ENCODE data around the gene EIF4G3.

Gene EIF4G3

GRCh38 chr1:20999525-21000244 is 177.0 kb downstream of the EIF4G3 start:
- H3K4me3 ChIP-seq (ENCODE audit: low read length): no peak overlapping the region
- H3K9me3 ChIP-seq (ENCODE audit: insufficient read depth, low read depth, low read length): no peaks in the 10 kb centered on the region
- no peaks in the 10 kb centered on the region for H3K27me3 ChIP-seq (ENCODE audit: insufficient read depth, low read length)
- no peak overlapping the region for H3K27ac ChIP-seq (ENCODE audit: low read length)
- no peaks in the 10 kb centered on the region; the same call in 1 of the 2 replicates for H3K4me1 ChIP-seq (ENCODE audit: insufficient read depth, low read length)
- no peak overlapping the region for H3K9ac ChIP-seq (ENCODE audit: low read depth, low read length)
- H3K36me3 ChIP-seq (ENCODE audit: insufficient read depth, low read depth, low read length): 0 out of 2 replicates have a peak, but pooled peaks cover 8% of the 10 kb centered on the region

- Histone ChIP-seq H3K27ac (ENCODE audit: low read length) (no peak overlapping the region), H3K9me3 (ENCODE audit: insufficient read depth, low read depth, low read length) (no peaks in the 10 kb centered on the region), H3K9ac (ENCODE audit: low read depth, low read length) (no peak overlapping the region), H3K4me1 (ENCODE audit: insufficient read depth, low read length) (peaks cover 3% of the 10 kb centered on the region), H3K4me3 (ENCODE audit: low read length) (no peak overlapping the region), H3K27me3 (ENCODE audit: insufficient read depth, low read length) (no peaks in the 10 kb centered on the region), H3K36me3 (ENCODE audit: insufficient read depth, low read depth, low read length) (0 out of 2 replicates have a peak, but pooled peaks cover 8% of the 10 kb centered on the region)
Observed at GRCh38 chr1:20998826-20999225, 177.9 kb downstream of the EIF4G3 start.

GRCh38 chr1:20997602-20998224 is 179.0 kb downstream of the EIF4G3 start:
- Histone ChIP-seq H3K4me3 (ENCODE audit: low read length) (no peak overlapping the region), H3K9ac (ENCODE audit: low read depth, low read length) (no peak overlapping the region), H3K27me3 (ENCODE audit: insufficient read depth, low read length) (no peaks in the 10 kb centered on the region), H3K36me3 (ENCODE audit: insufficient read depth, low read depth, low read length) (0 out of 2 replicates have a peak, but pooled peaks cover 8% of the 10 kb centered on the region), H3K4me1 (ENCODE audit: insufficient read depth, low read length) (peaks cover 8% of the 10 kb centered on the region), H3K9me3 (ENCODE audit: insufficient read depth, low read depth, low read length) (no peaks in the 10 kb centered on the region), H3K27ac (ENCODE audit: low read length) (no peak overlapping the region)

GRCh38 chr1:20996554-20996953 is 180.1 kb downstream of the EIF4G3 start:
- no peak overlapping the region for H3K4me3 ChIP-seq (ENCODE audit: low read length)
- H3K4me1 ChIP-seq (ENCODE audit: insufficient read depth, low read length): peaks cover 12% of the 10 kb centered on the region
- H3K27me3 ChIP-seq (ENCODE audit: insufficient read depth, low read length): no peaks in the 10 kb centered on the region
- no peak overlapping the region for H3K27ac ChIP-seq (ENCODE audit: low read length)
- H3K36me3 ChIP-seq (ENCODE audit: insufficient read depth, low read depth, low read length): 0 out of 2 replicates have a peak, but pooled peaks cover 8% of the 10 kb centered on the region
- H3K9me3 ChIP-seq (ENCODE audit: insufficient read depth, low read depth, low read length): no peaks in the 10 kb centered on the region
- no peak overlapping the region for H3K9ac ChIP-seq (ENCODE audit: low read depth, low read length)

GRCh38 chr1:20993716-20994575 is 182.8 kb downstream of the EIF4G3 start:
- Histone ChIP-seq H3K27me3 (ENCODE audit: insufficient read depth, low read length) (no peaks in the 10 kb centered on the region), H3K27ac (ENCODE audit: low read length) (no peak overlapping the region), H3K9ac (ENCODE audit: low read depth, low read length) (no peak overlapping the region), H3K4me3 (ENCODE audit: low read length) (no peak overlapping the region), H3K9me3 (ENCODE audit: insufficient read depth, low read depth, low read length) (no peaks in the 10 kb centered on the region), H3K4me1 (ENCODE audit: insufficient read depth, low read length) (peaks cover 12% of the 10 kb centered on the region), H3K36me3 (ENCODE audit: insufficient read depth, low read depth, low read length) (no peaks in the 10 kb centered on the region)

- Histone ChIP-seq H3K9me3 (ENCODE audit: insufficient read depth, low read depth, low read length) (no peaks in the 10 kb centered on the region), H3K36me3 (ENCODE audit: insufficient read depth, low read depth, low read length) (no peaks in the 10 kb centered on the region), H3K9ac (ENCODE audit: low read depth, low read length) (no peak overlapping the region), H3K27me3 (ENCODE audit: insufficient read depth, low read length) (no peaks in the 10 kb centered on the region), H3K27ac (ENCODE audit: low read length) (no peak overlapping the region), H3K4me3 (ENCODE audit: low read length) (no peak overlapping the region), H3K4me1 (ENCODE audit: insufficient read depth, low read length) (peaks cover 12% of the 10 kb centered on the region)
Observed at GRCh38 chr1:20992322-20993056, 184.2 kb downstream of the EIF4G3 start.

- Histone ChIP-seq H3K27ac (ENCODE audit: low read length) (no peak overlapping the region), H3K27me3 (ENCODE audit: insufficient read depth, low read length) (no peaks in the 10 kb centered on the region), H3K9me3 (ENCODE audit: insufficient read depth, low read depth, low read length) (no peaks in the 10 kb centered on the region), H3K9ac (ENCODE audit: low read depth, low read length) (no peak overlapping the region), H3K36me3 (ENCODE audit: insufficient read depth, low read depth, low read length) (no peaks in the 10 kb centered on the region), H3K4me1 (ENCODE audit: insufficient read depth, low read length) (peaks cover 10% of the 10 kb centered on the region), H3K4me3 (ENCODE audit: low read length) (no peak overlapping the region)
Observed at GRCh38 chr1:20988943-20989342, 187.8 kb downstream of the EIF4G3 start.

- Histone ChIP-seq H3K9ac (ENCODE audit: low read depth, low read length) (no peak overlapping the region), H3K4me3 (ENCODE audit: low read length) (no peak overlapping the region), H3K27ac (ENCODE audit: low read length) (no peak overlapping the region), H3K27me3 (ENCODE audit: insufficient read depth, low read length) (no peaks in the 10 kb centered on the region), H3K9me3 (ENCODE audit: insufficient read depth, low read depth, low read length) (no peaks in the 10 kb centered on the region), H3K36me3 (ENCODE audit: insufficient read depth, low read depth, low read length) (no peaks in the 10 kb centered on the region), H3K4me1 (ENCODE audit: insufficient read depth, low read length) (peaks cover 8% of the 10 kb centered on the region; the same call in 1 of the 2 replicates)
Observed at GRCh38 chr1:20987831-20988825, 188.6 kb downstream of the EIF4G3 start.

GRCh38 chr1:20983297-20983889 is 193.3 kb downstream of the EIF4G3 start:
- H3K4me1 ChIP-seq (ENCODE audit: insufficient read depth, low read length): no peaks in the 10 kb centered on the region

GRCh38 chr1:20982316-20982715 is 194.4 kb downstream of the EIF4G3 start:
- no peak overlapping the region for H3K27ac ChIP-seq (ENCODE audit: low read length)
- no peak overlapping the region for H3K9ac ChIP-seq (ENCODE audit: low read depth, low read length)
- no peaks in the 10 kb centered on the region for H3K9me3 ChIP-seq (ENCODE audit: insufficient read depth, low read depth, low read length)
- H3K4me1 ChIP-seq (ENCODE audit: insufficient read depth, low read length): no peaks in the 10 kb centered on the region
- no peaks in the 10 kb centered on the region for H3K27me3 ChIP-seq (ENCODE audit: insufficient read depth, low read length)
- H3K36me3 ChIP-seq (ENCODE audit: insufficient read depth, low read depth, low read length): peaks cover 13% of the 10 kb centered on the region
- H3K4me3 ChIP-seq (ENCODE audit: low read length): no peak overlapping the region

More at GRCh38 chr1:20983297-20983889, 193.3 kb downstream of the EIF4G3 start:
- Histone ChIP-seq H3K27me3 (ENCODE audit: insufficient read depth, low read length) (no peaks in the 10 kb centered on the region), H3K27ac (ENCODE audit: low read length) (no peak overlapping the region), H3K36me3 (ENCODE audit: insufficient read depth, low read depth, low read length) (peaks cover 9% of the 10 kb centered on the region), H3K9ac (ENCODE audit: low read depth, low read length) (no peak overlapping the region), H3K9me3 (ENCODE audit: insufficient read depth, low read depth, low read length) (no peaks in the 10 kb centered on the region), H3K4me3 (ENCODE audit: low read length) (no peak overlapping the region)

Data from iPS-20b (cell line).